ENCODE results near the gene DSG1.

Gene DSG1

GRCh38 chr18:31354990-31355389 is 37.0 kb downstream of the DSG1 start:
- DNase-seq, result no peak

GRCh38 chr18:31356025-31356424 is 38.1 kb downstream of the DSG1 start:
- no peak for DNase-seq

- DNase-seq, result no peak
These were observed 46.2 kb downstream of the DSG1 start for GRCh38 chr18:31364190-31364589.

DNA sequence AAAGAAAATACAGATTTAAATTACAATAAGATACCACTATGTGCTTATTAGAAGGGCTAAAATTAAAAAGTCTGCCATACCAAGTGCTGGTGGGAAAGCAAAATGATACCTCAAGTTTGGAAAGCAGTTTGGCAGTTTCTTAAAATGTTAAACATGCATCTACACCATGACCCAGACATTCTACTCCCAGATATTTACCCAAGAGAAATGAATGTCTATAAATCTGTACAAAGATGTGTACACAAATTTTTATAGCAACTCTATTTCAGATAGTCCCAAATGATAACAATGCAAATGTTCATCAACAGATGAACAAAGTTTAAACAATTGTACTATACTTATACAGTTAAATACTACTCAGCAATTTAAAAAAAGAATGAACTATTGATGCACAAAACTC is 51.5 kb downstream of the DSG1 start:
- no peak for DNase-seq

- DNase-seq, result no peak
These were observed 54.0 kb downstream of the DSG1 start for GRCh38 chr18:31371989-31372388.

DNA sequence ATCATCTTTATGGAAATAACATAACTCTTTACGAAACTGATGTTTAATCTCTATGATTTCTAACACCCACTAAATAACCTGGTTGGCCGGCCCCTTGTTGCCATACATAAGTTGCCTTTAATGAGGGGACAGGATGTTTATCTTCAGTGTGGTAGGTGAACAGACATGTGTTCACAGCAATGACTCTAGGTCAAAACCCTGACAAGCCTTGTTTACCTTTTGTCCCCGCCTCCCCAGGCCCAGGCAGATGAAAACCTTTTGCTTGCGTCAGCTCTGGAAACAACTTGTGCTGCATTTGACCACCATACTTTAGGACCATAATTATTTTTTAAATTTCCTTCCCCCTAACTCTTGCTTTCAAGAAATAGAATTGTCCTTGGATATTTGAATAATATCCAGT is 55.7 kb downstream of the DSG1 start:
- no peak for DNase-seq

- DNase-seq, result no peak
These were observed 58.5 kb downstream of the DSG1 start, which contains the start of gene DSG4 for GRCh38 chr18:31376477-31376876. TSS of gene DSG4 (plus strand) at chr18:31376777. CDS start at chr18:31376912, 135 bp downstream.

DNA sequence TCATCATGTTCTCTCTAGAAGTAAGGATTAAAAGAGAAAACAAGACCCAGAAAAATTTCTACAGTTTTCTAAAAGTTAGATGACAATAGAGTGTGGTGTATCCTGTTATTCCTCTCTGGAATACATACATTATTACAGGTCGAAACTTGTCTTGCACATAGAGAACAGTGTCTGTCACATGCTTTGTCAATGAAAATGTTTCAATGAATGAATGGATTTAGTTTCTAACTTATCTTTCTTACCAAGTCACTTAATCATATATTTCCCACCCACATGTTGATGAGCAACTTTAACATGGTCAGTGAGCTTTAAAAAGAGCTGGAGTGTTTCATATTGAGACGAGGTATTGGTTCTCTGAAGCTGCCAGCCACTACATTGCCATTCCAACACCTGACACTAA is 63.0 kb downstream of the DSG1 start:
- DNase-seq, result no peak

DNA sequence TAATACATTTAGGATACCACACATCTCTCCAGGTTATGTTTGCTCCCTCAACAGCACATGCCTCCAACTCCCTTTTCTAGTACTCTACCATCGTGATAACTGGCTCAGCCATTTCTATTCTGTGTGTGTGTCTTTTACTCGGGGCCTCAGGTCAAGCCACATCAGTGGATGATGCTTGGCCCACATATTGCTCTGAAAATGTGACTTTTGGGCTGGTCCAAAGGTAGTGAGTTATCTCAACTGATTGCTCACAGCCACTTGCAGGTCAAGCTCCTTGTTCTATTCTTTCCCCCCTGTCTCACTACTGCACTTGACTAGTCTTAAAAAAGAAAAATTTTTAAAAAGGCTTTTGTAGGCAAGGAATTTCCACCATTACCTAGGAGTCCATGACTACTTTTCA is 64.1 kb downstream of the DSG1 start:
- no peak for DNase-seq

DNA sequence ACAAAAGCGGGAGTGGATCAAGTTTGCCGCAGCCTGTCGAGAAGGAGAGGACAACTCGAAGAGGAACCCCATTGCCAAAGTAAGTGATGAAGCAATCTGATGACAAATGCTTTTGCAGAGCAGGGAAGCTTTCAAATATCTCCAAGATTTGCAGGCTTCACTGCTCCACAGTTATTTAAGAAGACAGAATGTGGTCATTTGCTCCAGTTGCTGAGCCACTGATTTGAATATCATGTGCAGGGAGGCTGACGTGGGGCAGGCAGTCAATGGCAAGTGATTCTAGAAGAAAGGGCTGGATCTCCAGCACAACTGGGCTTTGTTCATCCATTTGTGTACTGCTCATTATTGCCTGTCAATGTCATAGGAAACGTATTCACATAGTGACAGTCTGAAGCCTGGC is 68.8 kb downstream of the DSG1 start:
- no peak for DNase-seq

DNA sequence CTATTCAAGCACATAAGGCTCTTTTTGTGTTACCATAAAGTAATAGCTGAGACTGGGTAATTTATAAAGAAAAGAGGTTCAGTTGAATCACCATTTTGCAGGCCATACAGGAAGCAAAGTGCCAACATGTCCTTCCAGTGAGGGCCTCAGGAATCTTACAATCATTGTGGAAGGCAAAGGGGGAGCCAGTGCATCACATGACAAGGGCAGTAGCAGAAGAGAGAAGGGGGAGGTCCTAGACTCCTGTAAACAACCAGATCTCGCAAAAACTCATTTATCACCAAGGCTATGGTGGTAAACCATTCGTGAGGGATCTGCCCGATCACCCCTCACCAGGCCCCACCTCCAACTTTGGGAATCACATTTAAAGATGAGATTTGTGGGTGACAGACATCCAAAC is 75.3 kb downstream of the DSG1 start:
- DNase-seq, result no peak

DNA sequence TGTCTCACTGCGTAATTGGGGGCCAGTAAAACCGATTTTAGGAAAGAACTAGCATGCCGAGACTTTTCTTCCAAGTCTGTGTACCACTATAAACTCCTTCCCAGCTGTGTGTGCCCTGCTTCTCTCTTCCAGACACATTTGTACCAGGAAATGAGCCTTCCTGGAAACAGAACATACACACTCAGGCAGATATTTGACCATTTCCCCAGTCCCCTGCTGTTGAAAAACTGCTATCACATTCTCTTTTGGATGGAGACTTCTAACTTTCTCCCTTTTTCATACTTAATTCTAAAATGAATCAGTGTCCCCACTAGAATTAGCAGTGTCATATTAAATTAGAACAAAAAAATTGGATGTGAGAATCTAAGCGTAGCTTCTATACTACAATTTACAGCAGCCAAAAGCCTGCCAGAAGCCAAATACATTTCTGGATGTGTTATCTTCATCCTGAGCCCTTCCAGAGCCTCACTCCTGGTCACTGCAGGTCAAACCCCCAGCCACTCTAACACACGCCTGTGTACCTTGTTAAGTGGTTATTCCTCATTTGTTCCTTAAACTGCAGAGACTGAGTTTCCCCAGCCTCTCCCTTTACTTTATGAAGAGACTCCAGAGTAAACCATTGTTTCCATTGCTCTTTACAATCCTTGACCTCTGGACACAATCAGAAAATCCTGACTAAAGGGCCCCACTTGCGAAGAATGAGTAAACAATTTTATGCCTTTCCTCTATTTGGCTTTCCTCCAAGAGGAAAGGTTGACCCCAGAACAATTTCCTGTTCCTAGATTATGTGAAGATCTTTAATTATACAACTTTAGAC is 79.0 kb downstream of the DSG1 start:
- no peak for DNase-seq

DNA sequence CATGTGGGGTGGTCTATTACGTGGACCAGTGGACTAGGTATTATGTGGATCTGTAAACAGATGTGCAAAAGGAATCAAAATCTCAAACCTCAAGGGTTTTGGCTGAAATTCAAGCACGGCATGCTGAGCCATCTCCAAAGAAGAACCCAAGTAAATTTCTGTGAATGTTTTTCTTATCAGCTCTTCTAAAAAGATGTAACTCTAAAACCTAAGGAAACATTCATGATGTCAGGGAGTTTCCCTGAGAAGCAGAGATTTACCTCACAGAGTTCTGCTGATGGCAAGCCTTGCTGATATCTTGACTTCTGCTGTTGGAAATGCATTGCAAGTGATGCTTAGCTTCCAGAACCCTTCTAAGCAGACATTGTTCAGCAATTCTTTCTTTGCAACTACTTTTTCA is 80.2 kb downstream of the DSG1 start:
- DNase-seq, result no peak

- no peak for DNase-seq
These were observed 81.5 kb downstream of the DSG1 start for GRCh38 chr18:31399306-31400032.

DNA sequence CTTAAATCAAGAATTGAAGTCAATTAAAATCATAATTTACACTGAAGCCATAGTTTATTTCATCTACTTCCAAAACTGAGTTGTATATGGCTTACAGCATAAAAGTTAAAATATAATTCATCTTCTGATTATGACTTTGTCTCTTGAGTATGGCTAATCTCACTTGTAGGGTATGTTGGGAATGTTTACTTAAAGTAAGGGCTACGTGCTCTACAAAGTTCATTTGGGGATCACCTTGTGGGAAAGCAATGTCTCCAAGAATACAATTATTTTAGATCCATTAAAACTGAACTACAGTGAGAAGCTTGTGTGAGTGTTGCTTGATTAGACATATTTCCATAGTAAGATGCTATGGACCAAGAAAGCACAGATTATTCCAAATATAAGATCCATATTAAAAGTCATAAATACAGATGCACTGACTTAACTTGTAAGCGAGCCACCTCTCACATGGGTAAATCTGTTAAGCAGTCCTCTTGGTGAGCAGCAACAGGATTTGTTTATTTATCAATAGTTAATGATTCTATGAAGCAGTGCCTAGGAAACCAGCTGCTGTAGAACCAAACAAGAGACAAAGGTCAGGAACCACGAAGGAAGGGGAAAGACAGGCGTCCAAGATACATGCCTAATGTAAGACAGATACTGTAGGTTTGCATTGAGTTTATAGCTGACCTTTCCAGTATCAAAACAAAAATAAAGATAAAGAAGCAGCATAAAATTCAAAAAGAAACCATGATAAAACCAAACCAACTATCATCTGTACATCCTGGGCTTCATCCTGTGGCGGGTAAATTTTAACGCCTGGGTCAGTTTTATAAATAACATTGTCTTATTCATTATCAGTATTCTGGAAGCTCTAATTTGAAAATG is 83.4 kb downstream of the DSG1 start:
- no peak for DNase-seq

GRCh38 chr18:31402026-31402373 is 84.0 kb downstream of the DSG1 start:
- DNase-seq, result no peak

DNA sequence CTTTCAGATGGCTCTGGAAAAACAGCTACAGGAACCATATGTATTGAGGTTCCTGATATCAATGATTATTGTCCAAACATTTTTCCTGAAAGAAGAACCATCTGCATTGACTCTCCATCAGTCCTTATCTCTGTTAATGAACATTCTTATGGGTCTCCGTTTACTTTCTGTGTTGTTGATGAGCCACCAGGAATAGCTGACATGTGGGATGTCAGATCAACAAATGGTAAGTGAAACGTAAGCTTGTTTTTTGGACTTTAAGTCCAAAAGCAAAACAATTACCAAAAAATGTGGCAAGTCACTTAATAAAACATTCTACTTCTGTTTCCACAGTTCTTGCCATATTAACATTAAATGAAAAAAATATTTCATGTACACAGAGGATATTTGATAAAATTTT is 85.4 kb downstream of the DSG1 start:
- DNase-seq, result no peak

Measured in CD4-positive, alpha-beta T cell treated with Interleukin-6 for 4 hours (primary cell).